Stimulated activated CD8-positive, alpha-beta memory T cell treated with anti-CD3 and anti-CD28 coated beads, Interleukin-2, amount 100 ng/mL, for 1 hour (primary cell): ENCODE data around the gene NXPH4.

Experiments used
- DNase-seq, 2 donors: peaks; one replicate each; pipeline ENCODE4 v3.0.0-alpha.2; 2020; ENCODE audit warnings: low read depth in 2 of 2

The NXPH4 gene

GRCh38 chr12:57183939-57184725 lies 32.5 kb upstream of the NXPH4 start:
- no peak for DNase-seq

GRCh38 chr12:57185403-57185802 lies 31.2 kb upstream of the NXPH4 start:
- DNase-seq = no peak

DNA sequence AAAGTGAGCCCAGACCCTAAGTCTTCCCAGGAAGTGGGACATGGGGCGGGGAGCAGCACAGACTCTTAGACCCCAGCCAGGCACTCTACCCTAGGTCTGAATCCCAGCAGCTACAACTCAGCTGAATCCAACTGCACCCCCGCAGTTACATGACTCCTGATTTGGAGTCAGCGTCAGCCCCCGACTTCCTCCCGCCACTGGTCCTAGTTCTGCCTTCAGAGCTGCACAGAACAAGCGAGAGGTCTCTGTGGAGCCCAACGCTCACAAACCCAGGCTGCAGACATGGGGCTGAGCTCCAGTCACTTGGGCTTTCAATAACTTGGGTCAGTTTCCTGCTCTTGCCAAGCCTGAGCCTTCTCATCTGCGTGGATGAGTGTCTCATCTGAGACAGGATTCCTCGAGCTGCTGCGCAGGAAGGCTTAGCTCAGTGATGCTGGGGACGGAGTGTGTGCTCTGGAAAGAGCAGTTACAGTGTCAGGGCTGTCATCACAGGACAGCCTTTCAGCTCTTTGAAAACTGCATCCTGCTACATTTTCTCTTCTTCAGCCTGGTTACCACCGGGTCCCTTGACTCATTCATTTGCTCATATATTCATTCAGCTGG lies 30.6 kb upstream of the NXPH4 start:
- DNase-seq = no peak

DNA sequence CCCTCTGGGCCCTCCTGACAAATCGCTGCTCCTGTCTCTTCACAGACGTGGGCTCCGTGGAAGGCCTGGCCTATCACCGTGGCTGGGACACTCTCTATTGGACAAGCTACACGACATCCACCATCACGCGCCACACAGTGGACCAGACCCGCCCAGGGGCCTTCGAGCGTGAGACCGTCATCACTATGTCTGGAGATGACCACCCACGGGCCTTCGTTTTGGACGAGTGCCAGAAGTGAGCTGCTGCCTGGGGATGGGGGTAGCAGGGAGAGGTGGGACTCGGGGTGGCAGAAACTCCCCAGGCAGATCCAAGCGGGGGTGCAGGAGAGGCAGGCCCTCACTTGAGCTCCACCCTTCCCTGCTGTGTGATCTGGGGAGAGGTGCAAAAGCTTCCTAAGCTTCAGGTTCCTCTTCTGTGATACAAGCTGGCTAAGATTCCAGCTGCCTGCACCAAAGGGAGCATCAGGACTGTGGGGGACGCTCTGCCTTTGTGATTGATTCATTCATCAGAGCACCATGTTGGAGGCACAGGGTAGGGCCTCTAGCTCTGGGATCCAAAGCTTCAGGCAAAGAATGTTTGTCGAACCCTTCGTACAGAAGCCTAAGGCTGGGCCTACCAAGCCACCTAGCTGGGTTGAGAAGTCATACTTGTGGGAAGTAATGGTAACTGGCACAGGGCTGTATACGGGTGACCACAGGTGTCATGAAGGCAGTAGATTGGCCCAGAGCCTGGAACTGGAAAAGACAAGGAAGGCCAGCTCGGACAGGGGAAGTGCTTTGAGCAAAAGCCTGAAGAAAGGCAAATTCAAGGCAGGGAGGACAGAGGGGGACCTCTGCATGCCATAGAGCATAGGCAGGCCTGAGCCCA lies 29.1 kb upstream of the NXPH4 start:
- DNase-seq = no peak

DNA sequence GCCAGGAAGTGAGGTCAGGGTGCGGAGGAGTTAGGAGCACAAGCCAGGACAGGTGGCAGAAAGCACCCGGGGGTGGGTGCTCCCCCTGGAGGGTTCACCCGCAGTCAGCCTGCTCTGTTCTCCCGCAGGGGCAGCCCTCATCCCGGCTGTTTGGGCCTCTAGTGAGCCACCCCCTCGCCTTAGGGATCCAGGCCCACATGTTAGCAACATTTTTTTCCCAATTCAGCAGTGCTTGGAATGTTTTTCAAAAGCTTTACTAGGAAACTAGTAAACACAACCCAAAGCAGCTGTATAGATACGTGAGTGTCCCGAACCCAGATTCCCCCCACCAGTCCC lies 28.5 kb upstream of the NXPH4 start:
- DNase-seq = no peak

DNA sequence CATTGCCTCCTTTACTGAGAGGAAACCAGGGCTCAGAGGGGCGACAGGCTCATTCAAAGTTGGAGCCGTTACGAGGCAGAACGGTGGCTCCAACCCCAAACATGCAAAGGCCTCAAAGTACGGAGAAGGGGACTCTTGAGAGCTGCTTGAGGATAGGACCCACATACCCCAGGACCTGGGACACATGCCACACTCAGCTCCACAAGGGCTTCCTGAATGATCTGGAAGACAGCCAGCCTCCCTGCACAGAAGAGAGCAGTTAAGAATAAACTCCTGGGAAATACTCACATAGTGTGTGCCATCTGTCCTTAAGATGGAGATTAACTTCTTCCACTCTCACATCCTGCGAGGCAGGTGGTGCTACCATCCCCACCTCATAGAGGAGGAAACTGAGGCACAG lies 26.6 kb upstream of the NXPH4 start:
- no peak for DNase-seq

- no peak for DNase-seq
Observed at GRCh38 chr12:57190821-57191220, 25.8 kb upstream of the NXPH4 start.

GRCh38 chr12:57191410-57191809 lies 25.2 kb upstream of the NXPH4 start:
- DNase-seq = no peak

DNA sequence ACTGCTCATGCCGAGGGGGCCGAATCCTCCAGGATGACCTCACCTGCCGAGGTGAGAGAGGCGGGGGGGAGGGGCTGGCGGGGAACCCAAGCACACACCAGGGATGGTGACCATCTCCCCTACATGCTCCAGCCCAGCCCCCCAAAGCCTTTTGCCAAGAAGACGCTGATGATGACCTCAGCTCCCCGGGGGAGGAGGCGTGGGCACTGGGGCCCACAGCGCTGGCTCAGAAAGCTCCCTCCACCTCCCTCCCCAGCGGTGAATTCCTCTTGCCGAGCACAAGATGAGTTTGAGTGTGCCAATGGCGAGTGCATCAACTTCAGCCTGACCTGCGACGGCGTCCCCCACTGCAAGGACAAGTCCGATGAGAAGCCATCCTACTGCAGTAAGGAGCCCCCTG lies 23.7 kb upstream of the NXPH4 start:
- no peak for DNase-seq

GRCh38 chr12:57193706-57194245 lies 22.8 kb upstream of the NXPH4 start:
- no peak for DNase-seq

DNA sequence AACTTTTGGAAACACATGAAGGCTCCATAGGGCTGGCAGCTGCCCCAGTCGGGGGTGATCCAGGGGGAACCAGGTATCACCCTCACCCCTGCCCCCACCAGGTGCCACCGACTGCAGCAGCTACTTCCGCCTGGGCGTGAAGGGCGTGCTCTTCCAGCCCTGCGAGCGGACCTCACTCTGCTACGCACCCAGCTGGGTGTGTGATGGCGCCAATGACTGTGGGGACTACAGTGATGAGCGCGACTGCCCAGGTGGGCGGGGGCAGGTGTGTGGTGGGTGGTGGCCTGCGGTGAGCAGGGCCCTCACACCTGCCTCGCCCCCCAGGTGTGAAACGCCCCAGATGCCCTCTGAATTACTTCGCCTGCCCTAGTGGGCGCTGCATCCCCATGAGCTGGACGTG lies 22.3 kb upstream of the NXPH4 start:
- no peak for DNase-seq

GRCh38 chr12:57195186-57195585 lies 21.4 kb upstream of the NXPH4 start:
- no peak for DNase-seq

DNA sequence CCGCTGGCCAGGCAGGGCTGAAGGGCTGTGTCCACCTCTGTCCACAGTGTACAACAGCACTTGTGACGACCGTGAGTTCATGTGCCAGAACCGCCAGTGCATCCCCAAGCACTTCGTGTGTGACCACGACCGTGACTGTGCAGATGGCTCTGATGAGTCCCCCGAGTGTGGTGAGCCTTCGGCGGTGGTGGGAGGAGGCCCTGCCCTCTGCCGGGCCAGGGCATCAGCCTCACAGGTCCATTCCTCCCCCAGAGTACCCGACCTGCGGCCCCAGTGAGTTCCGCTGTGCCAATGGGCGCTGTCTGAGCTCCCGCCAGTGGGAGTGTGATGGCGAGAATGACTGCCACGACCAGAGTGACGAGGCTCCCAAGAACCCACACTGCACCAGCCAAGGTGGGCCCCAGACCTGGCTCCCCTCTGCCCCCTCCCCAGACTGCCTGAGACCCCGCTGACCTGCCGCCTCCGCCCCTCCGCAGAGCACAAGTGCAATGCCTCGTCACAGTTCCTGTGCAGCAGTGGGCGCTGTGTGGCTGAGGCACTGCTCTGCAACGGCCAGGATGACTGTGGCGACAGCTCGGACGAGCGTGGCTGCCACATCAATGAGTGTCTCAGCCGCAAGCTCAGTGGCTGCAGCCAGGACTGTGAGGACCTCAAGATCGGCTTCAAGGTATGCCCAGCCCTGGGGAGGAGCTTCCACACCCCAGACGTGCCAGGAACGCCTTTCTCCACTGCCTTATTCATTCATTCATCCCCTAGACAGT lies 20.8 kb upstream of the NXPH4 start:
- no peak for DNase-seq

GRCh38 chr12:57196439-57196838 lies 20.2 kb upstream of the NXPH4 start:
- no peak for DNase-seq

DNA sequence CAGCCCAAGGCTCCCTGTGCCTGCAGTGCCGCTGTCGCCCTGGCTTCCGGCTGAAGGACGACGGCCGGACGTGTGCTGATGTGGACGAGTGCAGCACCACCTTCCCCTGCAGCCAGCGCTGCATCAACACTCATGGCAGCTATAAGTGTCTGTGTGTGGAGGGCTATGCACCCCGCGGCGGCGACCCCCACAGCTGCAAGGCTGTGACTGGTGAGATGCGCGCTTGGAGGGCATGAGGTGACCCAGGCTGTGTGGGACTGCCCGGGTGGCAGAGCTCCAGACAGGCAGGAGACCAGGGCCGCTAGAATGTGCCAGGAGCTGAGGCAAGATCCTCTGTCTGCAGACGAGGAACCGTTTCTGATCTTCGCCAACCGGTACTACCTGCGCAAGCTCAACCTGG lies 19.6 kb upstream of the NXPH4 start:
- DNase-seq = no peak

- no peak for DNase-seq
Observed at GRCh38 chr12:57198329-57198728, 18.3 kb upstream of the NXPH4 start.

DNA sequence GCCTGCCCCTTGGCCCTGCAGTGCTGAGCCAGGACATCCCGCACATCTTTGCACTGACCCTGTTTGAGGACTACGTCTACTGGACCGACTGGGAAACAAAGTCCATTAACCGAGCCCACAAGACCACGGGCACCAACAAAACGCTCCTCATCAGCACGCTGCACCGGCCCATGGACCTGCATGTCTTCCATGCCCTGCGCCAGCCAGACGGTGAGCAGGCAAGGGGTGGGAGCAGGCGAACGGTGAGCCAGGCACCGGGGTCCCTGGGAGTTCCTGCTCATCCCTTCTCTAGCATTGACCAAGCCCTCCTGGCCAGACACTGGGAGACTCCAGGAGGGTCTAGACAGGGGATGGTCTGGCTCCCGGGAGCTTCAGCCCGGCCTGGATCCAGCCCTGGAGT lies 17.4 kb upstream of the NXPH4 start:
- DNase-seq = no peak

GRCh38 chr12:57200497-57200896 lies 16.1 kb upstream of the NXPH4 start:
- no peak for DNase-seq

GRCh38 chr12:57201219-57201618 lies 15.4 kb upstream of the NXPH4 start:
- no peak for DNase-seq

DNA sequence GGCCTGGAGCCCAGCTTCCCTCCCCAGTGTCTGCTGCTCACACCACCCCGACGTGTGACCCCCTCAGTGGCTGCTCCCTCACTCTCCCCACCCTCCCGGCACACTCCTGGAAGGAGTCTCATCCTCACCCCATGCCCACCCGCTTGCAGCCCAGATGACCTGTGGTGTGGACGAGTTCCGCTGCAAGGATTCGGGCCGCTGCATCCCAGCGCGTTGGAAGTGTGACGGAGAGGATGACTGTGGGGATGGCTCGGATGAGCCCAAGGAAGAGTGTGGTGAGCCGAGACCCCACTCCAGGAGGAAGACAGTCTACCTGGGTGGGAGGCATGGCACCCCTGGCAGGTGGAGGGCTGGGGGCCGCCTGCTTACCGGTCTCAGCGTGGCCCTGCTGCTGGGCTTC lies 15.0 kb upstream of the NXPH4 start:
- DNase-seq = no peak

DNA sequence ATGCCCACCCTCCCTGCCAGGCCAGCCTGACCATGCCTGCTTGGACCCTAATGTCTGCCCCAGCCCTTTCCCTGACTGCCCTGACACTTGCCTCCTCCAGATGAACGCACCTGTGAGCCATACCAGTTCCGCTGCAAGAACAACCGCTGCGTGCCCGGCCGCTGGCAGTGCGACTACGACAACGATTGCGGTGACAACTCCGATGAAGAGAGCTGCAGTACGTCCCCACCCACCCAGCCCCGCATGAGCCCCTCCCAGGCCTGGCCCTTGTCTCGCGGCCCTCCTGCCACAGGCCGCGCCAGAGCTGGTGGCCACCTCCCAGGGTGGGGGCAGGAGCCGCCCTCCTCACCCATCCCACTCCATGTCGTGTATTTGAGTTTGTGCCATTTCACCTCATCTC lies 14.3 kb upstream of the NXPH4 start:
- no peak for DNase-seq

DNA sequence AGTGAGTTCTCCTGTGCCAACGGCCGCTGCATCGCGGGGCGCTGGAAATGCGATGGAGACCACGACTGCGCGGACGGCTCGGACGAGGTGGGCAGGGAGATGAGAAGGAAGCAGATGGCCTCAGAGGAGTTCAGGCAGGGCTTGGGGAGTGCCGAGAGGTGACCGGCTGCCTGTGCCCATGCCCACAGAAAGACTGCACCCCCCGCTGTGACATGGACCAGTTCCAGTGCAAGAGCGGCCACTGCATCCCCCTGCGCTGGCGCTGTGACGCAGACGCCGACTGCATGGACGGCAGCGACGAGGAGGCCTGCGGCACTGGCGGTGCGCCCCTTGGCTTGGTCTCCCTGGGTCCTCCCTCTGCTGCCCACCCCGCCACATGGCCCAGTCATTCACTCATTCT lies 13.4 kb upstream of the NXPH4 start:
- DNase-seq = no peak
